Activated CD8-positive, alpha-beta memory T cell treated with anti-CD3 and anti-CD28 coated beads for 1 hour (primary cell): ENCODE data around the gene FAM222A.
"Not testable (repeated sequence)": the region's sequence is repeated elsewhere in the genome, so short reads cannot be mapped to it uniquely, and the experiment has no call there.

Experiments used
- DNase-seq, 2 donors: peaks; one replicate each; pipeline ENCODE4 v3.0.0-alpha.2; 2020; ENCODE audit warnings: low read depth in 1 of 2; ENCODE audit errors: extremely low read depth in 1 of 2

The FAM222A gene

GRCh38 chr12:109693653-109694600 lies 19.7 kb upstream of the FAM222A start:
- no peak for DNase-seq

- DNase-seq, result not testable (repeated sequence)
Measured at GRCh38 chr12:109694629-109695028, 19.0 kb upstream of the FAM222A start.

GRCh38 chr12:109695416-109695815 lies 18.2 kb upstream of the FAM222A start:
- no peak for DNase-seq

- DNase-seq, result no peak
Measured at GRCh38 chr12:109695961-109696461, 17.6 kb upstream of the FAM222A start.

- no peak for DNase-seq
Measured at GRCh38 chr12:109696485-109697269, 16.9 kb upstream of the FAM222A start.

- no peak for DNase-seq
Measured at GRCh38 chr12:109697270-109697553, 16.4 kb upstream of the FAM222A start.

GRCh38 chr12:109697877-109698468 lies 15.7 kb upstream of the FAM222A start:
- DNase-seq, result no peak

- DNase-seq, result no peak
Measured at GRCh38 chr12:109698820-109699219, 14.8 kb upstream of the FAM222A start.

GRCh38 chr12:109701064-109701463 lies 12.6 kb upstream of the FAM222A start:
- no peak for DNase-seq

GRCh38 chr12:109702111-109702841 lies 11.3 kb upstream of the FAM222A start:
- DNase-seq, result no peak

- DNase-seq, result no peak
Measured at GRCh38 chr12:109703684-109704083, 9.9 kb upstream of the FAM222A start.

- no peak for DNase-seq
Measured at GRCh38 chr12:109704371-109705098, 9.1 kb upstream of the FAM222A start.

- no peak for DNase-seq
Measured at GRCh38 chr12:109705291-109705690, 8.3 kb upstream of the FAM222A start.

GRCh38 chr12:109706398-109706746 lies 7.3 kb upstream of the FAM222A start:
- no peak for DNase-seq

- no peak for DNase-seq
Measured at GRCh38 chr12:109706747-109707469, 6.7 kb upstream of the FAM222A start.

- DNase-seq, result no peak
Measured at GRCh38 chr12:109707470-109707821, 6.2 kb upstream of the FAM222A start.

GRCh38 chr12:109708939-109709338 lies 4.7 kb upstream of the FAM222A start:
- DNase-seq, result no peak

GRCh38 chr12:109709401-109709991 lies 4.1 kb upstream of the FAM222A start:
- no peak for DNase-seq

GRCh38 chr12:109710205-109710746 lies 3.3 kb upstream of the FAM222A start:
- no peak for DNase-seq
